ENCODE results near the gene VIM. TPM values are rescaled to one million over a fixed set of nuclear protein-coding genes. Genes with fewer than 3 reads are reported as not detected.
A peak's percentile ranks its signal among the peaks of the same experiment; 100 is the strongest.
"Not testable (repeated sequence)": the region's sequence is repeated elsewhere in the genome, so short reads cannot be mapped to it uniquely, and the experiment has no call there.

VIM gene
- polyA plus RNA-seq, 4 donors, result 21.2 to 531 (median 258) TPM

GRCh38 chr10:17263580-17263979 is 35.5 kb downstream of the VIM start:
- DNase-seq (no peak), FAIRE-seq (no peak)
- H3K4me3 ChIP-seq (ENCODE audit: low read depth in 1 of 3, low read length in 3 of 3), result no peak overlapping the region
- H3K36me3 ChIP-seq (ENCODE audit: control insufficient read depth in 3 of 3, insufficient read depth in 2 of 3, low read depth in 1 of 3, low read length in 3 of 3), result no peaks in the 10 kb centered on the region
- no peaks in the 10 kb centered on the region for H3K27me3 ChIP-seq (ENCODE audit: control insufficient read depth in 3 of 3, insufficient read depth in 3 of 3, low read length in 3 of 3)
- 90 to 95% (median 91%) methylated on average over 8 of the region's 8 CpGs for WGBS, 3 donors
- peaks cover 0 to 39% of the 10 kb centered on the region in 2 donors for H3K9me3 ChIP-seq (ENCODE audit: control insufficient read depth in 2 of 2, insufficient read depth in 1 of 2, low read depth in 1 of 2, low read length in 1 of 2)
- H3K27ac ChIP-seq (ENCODE audit: low read depth in 1 of 3, low read length in 2 of 3), result no peak overlapping the region
- no peaks in the 10 kb centered on the region for H3K4me1 ChIP-seq (ENCODE audit: control insufficient read depth in 3 of 3, insufficient read depth in 2 of 3, low read depth in 1 of 3, low read length in 2 of 3)

- Histone ChIP-seq H3K4me1 (ENCODE audit: control insufficient read depth in 3 of 3, insufficient read depth in 2 of 3, low read depth in 1 of 3, low read length in 2 of 3) (no peaks in the 10 kb centered on the region), H3K27me3 (ENCODE audit: control insufficient read depth in 3 of 3, insufficient read depth in 3 of 3, low read length in 3 of 3) (no peaks in the 10 kb centered on the region), H3K27ac (ENCODE audit: low read depth in 1 of 3, low read length in 2 of 3) (no peak overlapping the region), H3K36me3 (ENCODE audit: control insufficient read depth in 3 of 3, insufficient read depth in 2 of 3, low read depth in 1 of 3, low read length in 3 of 3) (no peaks in the 10 kb centered on the region), H3K4me3 (ENCODE audit: low read depth in 1 of 3, low read length in 3 of 3) (no peak overlapping the region), H3K9me3 (ENCODE audit: control insufficient read depth in 2 of 2, insufficient read depth in 1 of 2, low read depth in 1 of 2, low read length in 1 of 2) (peaks cover 0 to 39% of the 10 kb centered on the region in 2 donors)
- DNase-seq (no peak), FAIRE-seq (no peak)
- WGBS, 3 donors, result 61 to 86% (median 69%) methylated on average over 2 of the region's 2 CpGs
Observed at GRCh38 chr10:17265468-17265867, 37.4 kb downstream of the VIM start.

GRCh38 chr10:17266549-17266948 is 38.5 kb downstream of the VIM start:
- H3K9me3 ChIP-seq (ENCODE audit: control insufficient read depth in 2 of 2, insufficient read depth in 1 of 2, low read depth in 1 of 2, low read length in 1 of 2), result peaks cover 0 to 35% of the 10 kb centered on the region in 2 donors
- not testable (repeated sequence) for H3K4me1 ChIP-seq (ENCODE audit: control insufficient read depth in 3 of 3, insufficient read depth in 2 of 3, low read depth in 1 of 3, low read length in 2 of 3); FAIRE-seq; H3K36me3 ChIP-seq (ENCODE audit: control insufficient read depth in 3 of 3, insufficient read depth in 2 of 3, low read depth in 1 of 3, low read length in 3 of 3); H3K4me3 ChIP-seq (ENCODE audit: low read depth in 1 of 3, low read length in 3 of 3); H3K27ac ChIP-seq (ENCODE audit: low read depth in 1 of 3, low read length in 2 of 3); H3K27me3 ChIP-seq (ENCODE audit: control insufficient read depth in 3 of 3, insufficient read depth in 3 of 3, low read length in 3 of 3); DNase-seq
- WGBS, 3 donors, result 76 to 90% (median 77%) methylated on average over 6 of the region's 6 CpGs

GRCh38 chr10:17272648-17273047 is 44.6 kb downstream of the VIM start:
- no peak for DNase-seq
- no peak for FAIRE-seq
- Histone ChIP-seq H3K9me3 (ENCODE audit: control insufficient read depth in 2 of 2, insufficient read depth in 1 of 2, low read depth in 1 of 2, low read length in 1 of 2) (peaks cover 0 to 7% of the 10 kb centered on the region in 2 donors), H3K4me3 (ENCODE audit: low read depth in 1 of 3, low read length in 3 of 3) (no peak overlapping the region), H3K27ac (ENCODE audit: low read depth in 1 of 3, low read length in 2 of 3) (no peak overlapping the region), H3K36me3 (ENCODE audit: control insufficient read depth in 3 of 3, insufficient read depth in 2 of 3, low read depth in 1 of 3, low read length in 3 of 3) (no peaks in the 10 kb centered on the region), H3K27me3 (ENCODE audit: control insufficient read depth in 3 of 3, insufficient read depth in 3 of 3, low read length in 3 of 3) (no peaks in the 10 kb centered on the region), H3K4me1 (ENCODE audit: control insufficient read depth in 3 of 3, insufficient read depth in 2 of 3, low read depth in 1 of 3, low read length in 2 of 3) (no peaks in the 10 kb centered on the region)
- 90 to 97% (median 90%) methylated on average over 12 of the region's 12 CpGs for WGBS, 3 donors

GRCh38 chr10:17273403-17273802 is 45.4 kb downstream of the VIM start:
- FAIRE-seq, result no peak
- no peak overlapping the region for H3K4me3 ChIP-seq (ENCODE audit: low read depth in 1 of 3, low read length in 3 of 3)
- H3K36me3 ChIP-seq (ENCODE audit: control insufficient read depth in 3 of 3, insufficient read depth in 2 of 3, low read depth in 1 of 3, low read length in 3 of 3), result no peaks in the 10 kb centered on the region
- peak in 1 of 2 donors; percentile 5 for DNase-seq
- H3K4me1 ChIP-seq (ENCODE audit: control insufficient read depth in 3 of 3, insufficient read depth in 2 of 3, low read depth in 1 of 3, low read length in 2 of 3), result no peaks in the 10 kb centered on the region
- H3K9me3 ChIP-seq (ENCODE audit: control insufficient read depth in 2 of 2, insufficient read depth in 1 of 2, low read depth in 1 of 2, low read length in 1 of 2), result peaks cover 0 to 11% of the 10 kb centered on the region in 2 donors
- WGBS, 3 donors, result 58 to 68% (median 60%) methylated on average over 2 of the region's 2 CpGs
- H3K27ac ChIP-seq (ENCODE audit: low read depth in 1 of 3, low read length in 2 of 3), result no peak overlapping the region
- H3K27me3 ChIP-seq (ENCODE audit: control insufficient read depth in 3 of 3, insufficient read depth in 3 of 3, low read length in 3 of 3), result no peaks in the 10 kb centered on the region

- FAIRE-seq (no peak), DNase-seq (no peak)
- H3K27ac ChIP-seq (ENCODE audit: low read depth in 1 of 3, low read length in 2 of 3), result no peak overlapping the region
- H3K9me3 ChIP-seq (ENCODE audit: control insufficient read depth in 2 of 2, insufficient read depth in 1 of 2, low read depth in 1 of 2, low read length in 1 of 2), result peaks cover 0 to 19% of the 10 kb centered on the region in 2 donors
- 79 to 86% (median 84%) methylated on average over 9 of the region's 9 CpGs for WGBS, 3 donors
- H3K27me3 ChIP-seq (ENCODE audit: control insufficient read depth in 3 of 3, insufficient read depth in 3 of 3, low read length in 3 of 3), result no peaks in the 10 kb centered on the region
- H3K4me1 ChIP-seq (ENCODE audit: control insufficient read depth in 3 of 3, insufficient read depth in 2 of 3, low read depth in 1 of 3, low read length in 2 of 3), result no peaks in the 10 kb centered on the region
- H3K4me3 ChIP-seq (ENCODE audit: low read depth in 1 of 3, low read length in 3 of 3), result no peak overlapping the region
- H3K36me3 ChIP-seq (ENCODE audit: control insufficient read depth in 3 of 3, insufficient read depth in 2 of 3, low read depth in 1 of 3, low read length in 3 of 3), result no peaks in the 10 kb centered on the region
Observed at GRCh38 chr10:17276756-17277424, 48.8 kb downstream of the VIM start.

- WGBS, 3 donors, result 35 to 63% (median 45%) methylated on average over 4 of the region's 4 CpGs
- no peak overlapping the region for H3K27ac ChIP-seq (ENCODE audit: low read depth in 1 of 3, low read length in 2 of 3)
- no peak overlapping the region for H3K4me3 ChIP-seq (ENCODE audit: low read depth in 1 of 3, low read length in 3 of 3)
- no peaks in the 10 kb centered on the region for H3K36me3 ChIP-seq (ENCODE audit: control insufficient read depth in 3 of 3, insufficient read depth in 2 of 3, low read depth in 1 of 3, low read length in 3 of 3)
- DNase-seq (peak; percentile 6 to 73), FAIRE-seq (no peak)
- no peaks in the 10 kb centered on the region for H3K4me1 ChIP-seq (ENCODE audit: control insufficient read depth in 3 of 3, insufficient read depth in 2 of 3, low read depth in 1 of 3, low read length in 2 of 3)
- H3K9me3 ChIP-seq (ENCODE audit: control insufficient read depth in 2 of 2, insufficient read depth in 1 of 2, low read depth in 1 of 2, low read length in 1 of 2), result peaks cover 0 to 32% of the 10 kb centered on the region in 2 donors
- H3K27me3 ChIP-seq (ENCODE audit: control insufficient read depth in 3 of 3, insufficient read depth in 3 of 3, low read length in 3 of 3), result no peaks in the 10 kb centered on the region
Observed at GRCh38 chr10:17278607-17279240, 50.7 kb downstream of the VIM start.

- H3K27ac ChIP-seq (ENCODE audit: low read depth in 1 of 3, low read length in 2 of 3), result no peak overlapping the region
Observed at GRCh38 chr10:17282311-17282710, 54.3 kb downstream of the VIM start.

More at GRCh38 chr10:17282311-17282710, 54.3 kb downstream of the VIM start:
- no peak for DNase-seq
- no peak overlapping the region for H3K4me3 ChIP-seq (ENCODE audit: low read depth in 1 of 3, low read length in 3 of 3)
- WGBS, 3 donors, result 80 to 82% (median 82%) methylated on average over 3 of the region's 3 CpGs
- H3K4me1 ChIP-seq (ENCODE audit: control insufficient read depth in 3 of 3, insufficient read depth in 2 of 3, low read depth in 1 of 3, low read length in 2 of 3), result no peaks in the 10 kb centered on the region
- no peaks in the 10 kb centered on the region for H3K27me3 ChIP-seq (ENCODE audit: control insufficient read depth in 3 of 3, insufficient read depth in 3 of 3, low read length in 3 of 3)
- H3K9me3 ChIP-seq (ENCODE audit: control insufficient read depth in 2 of 2, insufficient read depth in 1 of 2, low read depth in 1 of 2, low read length in 1 of 2), result peaks cover 0 to 26% of the 10 kb centered on the region in 2 donors
- no peak for FAIRE-seq
- H3K36me3 ChIP-seq (ENCODE audit: control insufficient read depth in 3 of 3, insufficient read depth in 2 of 3, low read depth in 1 of 3, low read length in 3 of 3), result no peaks in the 10 kb centered on the region

Data from small intestine (tissue), 7 donors.